Spleen (tissue), 11 donors: ENCODE data around the gene ZNF106. TPM values are rescaled to one million over a fixed set of nuclear protein-coding genes. Genes with fewer than 3 reads are reported as not detected.

Experiments
- DNase-seq: peaks from one replicate; pipeline ENCODE4 v3.0.0-alpha.2; 2020
- H3K27ac ChIP-seq, 8 donors: fragments of 200-600 bp; sonication (generic) in 7 of 8; 1 replicate in 4 of 8; 2 replicates in 4 of 8; pipeline versions ENCODE4 v1.5.0 to v1.8.0; 2016 to 2021; ENCODE audit warnings: inconsistent platforms in 4 of 8, mild to moderate bottlenecking in 4 of 8, moderate library complexity in 1 of 8
- H3K27me3 ChIP-seq, 7 donors: fragments of 200-600 bp; sonication (generic) in 6 of 7; replicated peaks in 1 of 7; 1 replicate in 4 of 7; 2 replicates in 3 of 7; pipeline versions ENCODE4 v1.5.0 to v1.8.0; 2016 to 2021; ENCODE audit warnings: inconsistent platforms in 3 of 7, mild to moderate bottlenecking in 1 of 7
- H3K36me3 ChIP-seq, 6 donors: fragments of 200-600 bp; sonication (generic) in 5 of 6; 1 replicate in 4 of 6; 2 replicates in 2 of 6; pipeline versions ENCODE4 v1.5.0 to v1.8.0; 2016 to 2021; ENCODE audit warnings: inconsistent platforms in 2 of 6
- H3K4me1 ChIP-seq, 6 donors: fragments of 200-600 bp; sonication (generic) in 5 of 6; 1 replicate in 3 of 6; 2 replicates in 3 of 6; pipeline versions ENCODE4 v1.5.0 to v1.8.0; 2016 to 2021; ENCODE audit warnings: inconsistent platforms in 3 of 6
- H3K4me3 ChIP-seq, 8 donors: fragments of 200-600 bp; sonication (generic) in 7 of 8; 1 replicate in 4 of 8; 2 replicates in 4 of 8; pipeline versions ENCODE4 v1.5.0 to v1.8.0; 2016 to 2021; ENCODE audit warnings: inconsistent platforms in 4 of 8, mild to moderate bottlenecking in 4 of 8, moderate library complexity in 2 of 8
- H3K9me3 ChIP-seq, 8 donors: fragments of 200-600 bp; sonication (generic) in 7 of 8; 1 replicate in 4 of 8; 2 replicates in 4 of 8; pipeline versions ENCODE4 v1.5.0 to v1.8.0; 2016 to 2021; ENCODE audit warnings: inconsistent platforms in 4 of 8
- POLR2A ChIP-seq, 3 donors: fragments of 450-650 bp; IDR thresholded peaks; one replicate each; pipeline ENCODE4 v1.5.1; 2017; ENCODE audit warnings: antibody characterized with exemption in 3 of 3, mild to moderate bottlenecking in 1 of 3
- POLR2AphosphoS5 ChIP-seq, 3 donors: sonication (generic); formaldehyde crosslinking; IDR thresholded peaks; one replicate each; pipeline ENCODE4 v1.5.1; 2017; ENCODE audit warnings: antibody characterized with exemption in 3 of 3
- WGBS, 5 donors: extraction: QIAGEN DNeasy Blood & Tissue Kit in 3 of 5; methylation state at CpG; one replicate each; pipeline versions ENCODE4 v1.1.5 to v1.1.7; 2013 to 2018; 5-methylcytosine and 5-hydroxymethylcytosine counted together
- intact Hi-C: fragments of 100-400 bp; cut with DNase I; formaldehyde crosslinking; loops from one replicate; pipeline ENCODE4 v1.15.0; 2023; ENCODE audit warnings: low total_unique reads
- polyA plus RNA-seq, 3 donors: library from polyadenylated mRNA; stranded (reverse); fragments of 200-250 nt; gene quantifications; one replicate each; pipeline ENCODE4 v1.2.1, GENCODE V29; 2013
- total RNA-seq, 7 donors: library from RNA; depleted of rRNA in 3 of 7; stranded (reverse); fragments of >200 nt in 3 of 7; fragmentation: NEBNext Ultra II Directional in 4 of 7; extraction: Animal tissue kit (Norgen Biotek cat#: 25700) in 4 of 7; gene quantifications; one replicate each; pipeline versions ENCODE4 v1.1.0 to v1.2.1, GENCODE V29; 2016 to 2021
- TF ChIP-seq, protein P1 (sequence below), 11 experiments: fragments of 200-600 bp in 7 of 11; fragments of 450-650 bp in 4 of 11; sonication (generic) in 4 of 11; IDR thresholded peaks in 8 of 11; conservative IDR thresholded peaks in 3 of 11; 1 replicate in 7 of 11; 2 replicates in 4 of 11; pipeline versions ENCODE4 v1.4.0 to v1.8.0; 2016 to 2021; ENCODE audit warnings: antibody characterized with exemption in 11 of 11, inconsistent platforms in 4 of 11, mild to moderate bottlenecking in 1 of 11
- donor health status: healthy with polysubstance abuse.
- donor health status: DM: no; HTN: no; CAD: no; lungs with moderate emphysema.
- donor health status: DM: no; HTN: no; CAD: no.
- donor health status: Bipolar disorder and iron deficiency.
- donor health status: healthy.
- donor health status: DM: no; HTN: no; CAD: no.
- donor health status: DM: yes; HTN: yes; CAD: no.

The ZNF106 gene
- total and polyA plus RNA-seq, 10 donors, result 4.6 to 93.3 (median 71.3) TPM

DNA sequence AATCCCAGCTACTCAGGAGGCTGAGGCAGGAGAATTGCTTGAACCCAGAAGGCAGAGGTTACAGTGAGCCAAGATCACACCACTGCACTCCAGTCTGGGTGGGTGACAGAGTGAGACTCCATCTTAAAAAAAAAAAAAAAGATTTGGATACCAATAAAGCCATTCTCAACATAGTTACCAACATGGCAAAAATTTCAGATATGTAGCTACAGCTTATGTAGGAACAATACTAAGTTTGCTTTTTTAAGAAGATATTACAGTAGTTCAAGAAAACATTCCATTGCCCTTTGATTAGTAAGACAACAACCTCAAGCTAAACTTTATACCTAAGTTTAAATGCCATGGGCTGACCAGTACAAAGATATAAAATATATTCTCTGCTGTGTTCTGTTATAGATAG, 34.4 kb downstream of the ZNF106 start:
- peaks cover 7 to 56% (median 29%) of the 10 kb centered on the region in 6 donors for H3K4me1 ChIP-seq
- H3K27ac ChIP-seq, result peak overlapping the region in 6 of 8 donors; percentile 66 to 76 (median 69)
- peaks cover 0 to 48% (median 15%) of the 10 kb centered on the region in 6 donors for H3K36me3 ChIP-seq
- H3K4me3 ChIP-seq, result peak overlapping the region in 3 of 8 donors; percentile 6 to 32 (median 21)
- intact Hi-C loops, result no loop called here
- no peaks in the 10 kb centered on the region for H3K9me3 ChIP-seq
- no peak for DNase-seq
- no peaks in the 10 kb centered on the region for H3K27me3 ChIP-seq
- TF ChIP-seq, protein P1, sequence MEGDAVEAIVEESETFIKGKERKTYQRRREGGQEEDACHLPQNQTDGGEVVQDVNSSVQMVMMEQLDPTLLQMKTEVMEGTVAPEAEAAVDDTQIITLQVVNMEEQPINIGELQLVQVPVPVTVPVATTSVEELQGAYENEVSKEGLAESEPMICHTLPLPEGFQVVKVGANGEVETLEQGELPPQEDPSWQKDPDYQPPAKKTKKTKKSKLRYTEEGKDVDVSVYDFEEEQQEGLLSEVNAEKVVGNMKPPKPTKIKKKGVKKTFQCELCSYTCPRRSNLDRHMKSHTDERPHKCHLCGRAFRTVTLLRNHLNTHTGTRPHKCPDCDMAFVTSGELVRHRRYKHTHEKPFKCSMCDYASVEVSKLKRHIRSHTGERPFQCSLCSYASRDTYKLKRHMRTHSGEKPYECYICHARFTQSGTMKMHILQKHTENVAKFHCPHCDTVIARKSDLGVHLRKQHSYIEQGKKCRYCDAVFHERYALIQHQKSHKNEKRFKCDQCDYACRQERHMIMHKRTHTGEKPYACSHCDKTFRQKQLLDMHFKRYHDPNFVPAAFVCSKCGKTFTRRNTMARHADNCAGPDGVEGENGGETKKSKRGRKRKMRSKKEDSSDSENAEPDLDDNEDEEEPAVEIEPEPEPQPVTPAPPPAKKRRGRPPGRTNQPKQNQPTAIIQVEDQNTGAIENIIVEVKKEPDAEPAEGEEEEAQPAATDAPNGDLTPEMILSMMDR (IDR thresholded peaks at IDR 0.05 in 8 of 11, conservative IDR thresholded peaks at IDR 0.05 in 3 of 11), result no peak
- no peak for TF ChIP-seq POLR2A (IDR thresholded peaks at IDR 0.05)
- TF ChIP-seq POLR2AphosphoS5 (IDR thresholded peaks at IDR 0.05), result no peak

DNA sequence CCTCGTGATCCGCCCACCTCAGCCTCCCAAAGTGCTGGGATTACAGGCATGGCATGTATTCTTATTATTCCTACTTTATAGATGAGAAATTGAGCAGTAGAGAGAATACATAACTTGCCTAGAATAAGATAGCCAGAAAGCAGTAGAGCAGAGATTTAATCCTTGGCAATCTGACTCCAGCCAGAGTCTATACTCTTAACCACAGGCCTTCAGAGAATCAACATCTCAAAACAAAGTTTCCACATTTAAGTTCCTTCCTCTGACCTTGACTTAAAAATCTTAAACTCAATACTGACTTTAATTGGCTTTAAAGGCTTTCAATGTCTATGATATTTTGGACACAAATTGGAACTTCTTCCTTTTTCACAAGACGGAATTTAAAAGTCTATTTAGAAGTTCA, 37.1 kb downstream of the ZNF106 start:
- no peak overlapping the region for H3K27ac ChIP-seq
- no peak for TF ChIP-seq POLR2A (IDR thresholded peaks at IDR 0.05)
- TF ChIP-seq, protein P1 (IDR thresholded peaks at IDR 0.05 in 8 of 11, conservative IDR thresholded peaks at IDR 0.05 in 3 of 11), result no peak
- TF ChIP-seq POLR2AphosphoS5 (IDR thresholded peaks at IDR 0.05), result no peak
- peaks cover 0 to 68% (median 38%) of the 10 kb centered on the region in 6 donors for H3K36me3 ChIP-seq
- H3K4me1 ChIP-seq, result peaks cover 7 to 40% (median 25%) of the 10 kb centered on the region in 6 donors
- H3K27me3 ChIP-seq, result no peaks in the 10 kb centered on the region
- H3K9me3 ChIP-seq, result no peaks in the 10 kb centered on the region
- intact Hi-C loops, result no loop called here
- H3K4me3 ChIP-seq, result no peak overlapping the region
- 90 to 95% (median 94%) methylated on average over 3 of the region's 3 CpGs for WGBS, 5 donors
- DNase-seq, result no peak

DNA sequence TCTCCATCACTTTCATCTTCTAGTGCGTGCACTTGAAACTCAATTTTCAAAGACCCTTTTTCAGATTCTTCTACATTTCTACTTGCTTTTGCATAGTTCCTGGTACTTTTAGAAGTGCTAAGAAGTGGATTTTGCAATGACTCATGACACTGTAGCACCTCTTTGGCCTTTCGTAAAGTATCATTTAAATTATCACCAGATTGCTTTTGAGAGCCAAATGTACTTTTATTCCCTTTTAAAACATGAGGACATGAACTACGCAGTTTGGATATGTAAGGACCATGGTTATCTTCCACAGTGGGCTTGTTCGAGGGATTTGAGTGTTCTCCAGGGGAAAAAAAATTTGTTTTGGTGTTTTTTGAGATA, 40.5 kb downstream of the ZNF106 start:
- peaks cover 0 to 99% (median 67%) of the 10 kb centered on the region in 6 donors for H3K36me3 ChIP-seq
- H3K27me3 ChIP-seq, result no peaks in the 10 kb centered on the region
- no peak for TF ChIP-seq POLR2AphosphoS5 (IDR thresholded peaks at IDR 0.05)
- TF ChIP-seq, protein P1 (IDR thresholded peaks at IDR 0.05 in 8 of 11, conservative IDR thresholded peaks at IDR 0.05 in 3 of 11), result no peak
- no peak for TF ChIP-seq POLR2A (IDR thresholded peaks at IDR 0.05)
- WGBS, 5 donors, result 94 to 96% (median 94%) methylated on average over 4 of the region's 4 CpGs
- H3K4me3 ChIP-seq, result no peak overlapping the region
- DNase-seq, result no peak
- H3K4me1 ChIP-seq, result peaks cover 0 to 9% (median 0%) of the 10 kb centered on the region in 6 donors
- intact Hi-C loops, result no loop called here
- H3K27ac ChIP-seq, result no peak overlapping the region
- H3K9me3 ChIP-seq, result no peaks in the 10 kb centered on the region

DNA sequence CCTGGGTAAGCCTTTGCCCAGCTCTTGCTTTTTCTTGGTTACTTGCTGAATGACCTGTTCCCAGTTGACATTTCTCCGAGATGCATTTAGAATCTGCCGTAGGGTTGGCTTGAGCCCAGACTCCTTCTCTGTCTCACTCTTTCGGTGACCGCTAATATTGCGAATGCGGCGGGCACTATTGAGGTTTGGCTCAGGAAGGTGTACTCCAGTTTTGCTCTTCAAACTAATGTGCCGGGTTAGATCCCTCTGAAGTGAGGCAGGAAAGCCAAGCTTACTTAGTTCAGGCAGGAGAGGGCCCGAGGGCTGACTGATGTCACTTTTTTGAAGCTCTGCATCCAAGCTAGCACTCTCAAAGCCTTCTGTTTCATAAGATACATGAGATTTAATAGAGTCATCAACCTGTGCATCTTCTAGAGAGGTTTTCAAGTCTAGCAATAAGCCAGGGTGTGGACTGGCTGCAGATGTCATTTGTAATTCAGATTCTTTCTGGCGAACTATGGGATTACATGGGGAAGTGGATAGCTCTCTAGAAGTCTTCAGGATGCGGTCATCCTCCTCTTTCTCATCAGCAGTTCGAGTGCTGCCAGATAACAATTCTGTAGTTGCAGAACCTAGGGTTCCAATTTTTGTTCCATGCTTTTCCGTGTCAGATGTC, 41.0 kb downstream of the ZNF106 start:
- Histone ChIP-seq H3K27me3 (no peaks in the 10 kb centered on the region), H3K36me3 (peaks cover 0 to 100% (median 72%) of the 10 kb centered on the region in 6 donors), H3K9me3 (no peaks in the 10 kb centered on the region), H3K4me1 (peaks cover 0 to 8% (median 0%) of the 10 kb centered on the region in 6 donors), H3K4me3 (no peak overlapping the region), H3K27ac (no peak overlapping the region)
- intact Hi-C loops, result no loop called here
- DNase-seq, result no peak
- 86 to 97% (median 94%) methylated on average over 13 of the region's 13 CpGs for WGBS, 5 donors
- TF ChIP-seq, protein P1 (IDR thresholded peaks at IDR 0.05 in 8 of 11, conservative IDR thresholded peaks at IDR 0.05 in 3 of 11), result no peak
- no peak for TF ChIP-seq POLR2AphosphoS5 (IDR thresholded peaks at IDR 0.05)
- no peak for TF ChIP-seq POLR2A (IDR thresholded peaks at IDR 0.05)
